Astrocyte of the spinal cord (primary cell): ENCODE measurements around the gene SIX5.

ENCODE experiments used
- DNase-seq: peaks from one replicate; pipeline ENCODE4 v3.0.0; 2011; ENCODE audit warnings: low read depth, low spot score
- H3K4me3 ChIP-seq: 2 replicates; pipeline ENCODE4 v1.5.1; 2011; ENCODE audit warnings: low read depth, mild to moderate bottlenecking, low read length, moderate library complexity
- CTCF ChIP-seq: IDR thresholded peaks from 2 replicates; pipeline ENCODE4 v1.5.1; 2012; ENCODE audit warnings: low read depth, mild to moderate bottlenecking, low read length, inconsistent platforms
- in situ Hi-C: cut with HindIII; loops from 2 replicates; pipeline ENCODE4 v1.10.0; 2017; ENCODE audit warnings: low sequenced_read_pairs

The SIX5 gene

GRCh38 chr19:45781214-45782161 lies 12.4 kb upstream of the SIX5 start:
- in situ Hi-C loops: no loop called here
- TF ChIP-seq CTCF: no peak
- no peak for DNase-seq
- peak overlapping the region; percentile 30 for H3K4me3 ChIP-seq

- no peak for TF ChIP-seq CTCF
- in situ Hi-C loops: no loop called here
- H3K4me3 ChIP-seq: no peak overlapping the region
- no peak for DNase-seq
These were observed 11.6 kb upstream of the SIX5 start for GRCh38 chr19:45780448-45781213.

- no peak for TF ChIP-seq CTCF
These were observed 11.0 kb upstream of the SIX5 start for GRCh38 chr19:45780146-45780447.

GRCh38 chr19:45779231-45780145 lies 10.4 kb upstream of the SIX5 start:
- DNase-seq: peak; percentile 47
- no peak overlapping the region for H3K4me3 ChIP-seq
- in situ Hi-C loops: no loop called here
- TF ChIP-seq CTCF: peak; percentile 57

More at GRCh38 chr19:45780146-45780447, 11.0 kb upstream of the SIX5 start:
- in situ Hi-C loops: no loop called here
- DNase-seq: no peak
- no peak overlapping the region for H3K4me3 ChIP-seq

GRCh38 chr19:45778010-45778661 lies 9.1 kb upstream of the SIX5 start:
- TF ChIP-seq CTCF: no peak
- no peak for DNase-seq
- H3K4me3 ChIP-seq: no peak overlapping the region
- in situ Hi-C loops: no loop called here

- no peak for TF ChIP-seq CTCF
These were observed 8.4 kb upstream of the SIX5 start for GRCh38 chr19:45777395-45777961.

More at GRCh38 chr19:45777395-45777961, 8.4 kb upstream of the SIX5 start:
- H3K4me3 ChIP-seq: no peak overlapping the region
- in situ Hi-C loops: no loop called here
- no peak for DNase-seq
